ENCODE data around the gene YIPF3. TPM values are rescaled to one million over a fixed set of nuclear protein-coding genes. Genes with fewer than 3 reads are reported as not detected.

The YIPF3 gene
- total RNA-seq, 4 donors from 2014 or later = 55.6 to 97.9 (median 73.5) TPM

GRCh38 chr6:43504756-43505593 is 11.8 kb downstream of the YIPF3 start:
- no peak for ATAC-seq
- no peak for DNase-seq
- H3K4me1 ChIP-seq = peaks cover 0 to 10% of the 10 kb centered on the region in 2 donors
- H3K9me3 ChIP-seq = no peaks in the 10 kb centered on the region
- in situ Hi-C loops (cut with MboI; ENCODE audit: low sequenced_read_pairs in 4 of 4) = loop anchor here (5.0 to 25.0 kb wide), 3 partner anchors 43 to 268 kb away; partner anchors contain the start of genes DLK2 (in 2 of the 4), DNPH1 (in 1 of the 4) and TTBK1 (in 1 of the 4)
- no peak for TF ChIP-seq CTCF (IDR thresholded peaks at IDR 0.05 in 4 of 5, conservative IDR thresholded peaks at IDR 0.05 in 1 of 5)
- no peak for TF ChIP-seq POLR2A (IDR thresholded peaks at IDR 0.05)
- intact Hi-C loops (cut with DNase I; ENCODE audit: low total_unique reads) = loop anchor here (5.0 kb wide), 1 partner anchor 138 kb away; the partner anchor contains the start of gene ZNF318
- peaks cover 0 to 54% of the 10 kb centered on the region in 2 donors for H3K36me3 ChIP-seq
- H3K27me3 ChIP-seq = peaks cover 4 to 7% (median 6%) of the 10 kb centered on the region in 3 donors
- H3K27ac ChIP-seq = no peak overlapping the region
- no peak overlapping the region for H3K4me3 ChIP-seq

GRCh38 chr6:43503443-43503842 is 13.3 kb downstream of the YIPF3 start:
- ATAC-seq = no peak
- H3K9me3 ChIP-seq = no peaks in the 10 kb centered on the region
- no peak overlapping the region for H3K27ac ChIP-seq
- H3K4me1 ChIP-seq = peaks cover 2 to 4% of the 10 kb centered on the region in 2 donors
- no peak overlapping the region for H3K4me3 ChIP-seq
- H3K36me3 ChIP-seq = peaks cover 0 to 69% of the 10 kb centered on the region in 2 donors
- H3K27me3 ChIP-seq = peaks cover 0 to under 1% (median 0%) of the 10 kb centered on the region in 3 donors
- DNase-seq = no peak
- in situ Hi-C loops (cut with MboI; ENCODE audit: low sequenced_read_pairs in 4 of 4) (loop anchor here (5.0 to 25.0 kb wide), 3 partner anchors 41 to 266 kb away; partner anchors contain the start of genes DLK2 (in 2 of the 4), DNPH1 (in 1 of the 4) and TTBK1 (in 1 of the 4)), intact Hi-C loops (cut with DNase I; ENCODE audit: low total_unique reads) (no loop called here)
- TF ChIP-seq POLR2A (IDR thresholded peaks at IDR 0.05) (no peak), CTCF (IDR thresholded peaks at IDR 0.05 in 4 of 5, conservative IDR thresholded peaks at IDR 0.05 in 1 of 5) (no peak)

GRCh38 chr6:43502666-43503065 is 14.1 kb downstream of the YIPF3 start:
- DNase-seq (no peak), ATAC-seq (no peak)
- peaks cover 0 to 77% of the 10 kb centered on the region in 2 donors for H3K36me3 ChIP-seq
- in situ Hi-C loops (cut with MboI; ENCODE audit: low sequenced_read_pairs in 4 of 4) = loop anchor here (5.0 to 25.0 kb wide), 3 partner anchors 40 to 265 kb away; partner anchors contain the start of genes DLK2 (in 2 of the 4), DNPH1 (in 1 of the 4) and TTBK1 (in 1 of the 4)
- TF ChIP-seq CTCF (IDR thresholded peaks at IDR 0.05 in 4 of 5, conservative IDR thresholded peaks at IDR 0.05 in 1 of 5) (no peak), POLR2A (IDR thresholded peaks at IDR 0.05) (no peak)
- H3K4me1 ChIP-seq = peaks cover 2 to 7% of the 10 kb centered on the region in 2 donors
- H3K4me3 ChIP-seq = no peak overlapping the region
- H3K27me3 ChIP-seq = no peaks in the 10 kb centered on the region
- H3K9me3 ChIP-seq = no peaks in the 10 kb centered on the region
- H3K27ac ChIP-seq = no peak overlapping the region
- intact Hi-C loops (cut with DNase I; ENCODE audit: low total_unique reads) = no loop called here

GRCh38 chr6:43500921-43501320 is 15.8 kb downstream of the YIPF3 start:
- no peaks in the 10 kb centered on the region for H3K9me3 ChIP-seq
- H3K4me1 ChIP-seq = peaks cover 10 to 24% of the 10 kb centered on the region in 2 donors
- TF ChIP-seq POLR2A (IDR thresholded peaks at IDR 0.05) (no peak), CTCF (IDR thresholded peaks at IDR 0.05 in 4 of 5, conservative IDR thresholded peaks at IDR 0.05 in 1 of 5) (no peak)
- ATAC-seq = no peak
- peaks cover 0 to 78% of the 10 kb centered on the region in 2 donors for H3K36me3 ChIP-seq
- DNase-seq = no peak
- no peaks in the 10 kb centered on the region for H3K27me3 ChIP-seq
- in situ Hi-C loops (cut with MboI; ENCODE audit: low sequenced_read_pairs in 4 of 4) (loop anchor here (5.0 to 25.0 kb wide), 3 partner anchors 39 to 264 kb away; partner anchors contain the start of genes DLK2 (in 2 of the 4), DNPH1 (in 1 of the 4) and TTBK1 (in 1 of the 4)), intact Hi-C loops (cut with DNase I; ENCODE audit: low total_unique reads) (no loop called here)
- H3K4me3 ChIP-seq = no peak overlapping the region
- H3K27ac ChIP-seq = no peak overlapping the region

All from gastrocnemius medialis (tissue), 4 donors.